Right lobe of liver (tissue), 4 donors: ENCODE measurements around the gene BOLA2.
"Not testable (repeated sequence)": the region's sequence is repeated elsewhere in the genome, so short reads cannot be mapped to it uniquely, and the experiment has no call there.

Experiments used
- CTCF ChIP-seq, 4 donors: fragments of 200-600 bp in 3 of 4; fragments of 450-650 bp in 1 of 4; IDR thresholded peaks; one replicate each; pipeline versions ENCODE4 v1.5.1 to v1.8.0; 2016 to 2022; ENCODE audit warnings: antibody characterized with exemption in 4 of 4, mild to moderate bottlenecking in 2 of 4
- POLR2A ChIP-seq: fragments of 450-650 bp; IDR thresholded peaks from one replicate; pipeline ENCODE4 v1.6.1; 2017; ENCODE audit warnings: antibody characterized with exemption, mild to moderate bottlenecking
- donor health status: DM: no; HTN: no; CAD: no.
- donor health status: DM: no; HTN: no; CAD: no.
- donor health status: DM: no; HTN: yes; CAD: no.

- TF ChIP-seq CTCF (IDR thresholded peaks at IDR 0.05); POLR2A: not testable (repeated sequence)
These were observed 28.1 kb upstream of the BOLA2 start for GRCh38 chr16:29482276-29482675.
